GM12878 (cell line): ENCODE measurements around the gene PDE7B. TPM values are rescaled to one million over a fixed set of nuclear protein-coding genes. Genes with fewer than 3 reads are reported as not detected.

ENCODE experiments used
- ATAC-seq: fragments of 200-7000 bp; cut with Tn5 transposase; 3 replicates; pipeline ENCODE4 v1.9.1; 2020; ENCODE audit warnings: mild to moderate bottlenecking, moderate library complexity
- BruUV-seq: library from RNA; stranded (reverse); fragments of 400-500 nt; replicated peaks from 2 replicates; lab custom pipeline; 2021; lab: Mats Ljungman, UMichigan
- CTCF ChIA-PET: fragments of 300-600 bp; sonication (Branson Sonifier 250); formaldehyde crosslinking; extraction: SDS; loops from one replicate; lab custom pipeline; 2021; ENCODE audit warnings: inconsistent platforms; lab: Yijun Ruan, JAX
- POLR2A ChIA-PET: fragments of 350-600 bp; formaldehyde crosslinking; extraction: SDS; loops from one replicate; lab custom pipeline; 2021; ENCODE audit warnings: inconsistent platforms; lab: Charles Lee
- RAD21 ChIA-PET: fragments of 300-600 bp; sonication (Branson Sonifier 250); formaldehyde crosslinking; loops from one replicate; lab custom pipeline; 2023; ENCODE audit warnings: antibody characterized with exemption; ENCODE audit not compliant: unreplicated experiment; lab: Charles Lee
- SMC1A ChIA-PET: fragments of 300-600 bp; sonication (Branson Sonifier 250); formaldehyde crosslinking; loops from one replicate; lab custom pipeline; 2023; ENCODE audit not compliant: unreplicated experiment, uncharacterized antibody; lab: Charles Lee
- DNase-seq: peaks from one replicate; pipeline ENCODE4 v3.0.0-alpha.2; 2011; ENCODE audit warnings: low read depth, low spot score
- FAIRE-seq: peaks from 3 replicates; lab custom pipeline; 2011; peaks lifted over from hg19 to GRCh38; lab: Jason Lieb, UNC
- H2AFZ ChIP-seq: 2 replicates; pipeline ENCODE4 v1.6.0; 2011; ENCODE audit warnings: low read depth, low read length, control low read depth; ENCODE audit not compliant: control insufficient read depth
- H3K27ac ChIP-seq: 2 replicates; pipeline ENCODE4 v1.5.1; 2011; ENCODE audit warnings: control low read depth; ENCODE audit not compliant: control insufficient read depth, insufficient read depth
- H3K27me3 ChIP-seq, 2 experiments: replicated peaks in 1 of 2; 2 replicates each; pipeline versions ENCODE4 v1.6.0 to v1.6.1; 2011; ENCODE audit warnings: low read length in 1 of 2; ENCODE audit not compliant: control insufficient read depth in 2 of 2, insufficient read depth in 2 of 2
- H3K36me3 ChIP-seq, 2 experiments: 2 replicates each; pipeline ENCODE4 v1.5.1; 2011; ENCODE audit warnings: low read length in 1 of 2; ENCODE audit not compliant: control insufficient read depth in 2 of 2, insufficient read depth in 2 of 2
- H3K4me1 ChIP-seq: 2 replicates; pipeline ENCODE4 v1.6.1; 2011; ENCODE audit warnings: mild to moderate bottlenecking, low read length, moderate library complexity, mixed read lengths; ENCODE audit not compliant: control insufficient read depth, insufficient read depth
- H3K4me2 ChIP-seq: 2 replicates; pipeline ENCODE4 v1.6.0; 2011; ENCODE audit warnings: control low read depth; ENCODE audit not compliant: control insufficient read depth, insufficient read depth
- H3K4me3 ChIP-seq: fragments of 200-600 bp; sonication (generic); 2 replicates; pipeline ENCODE4 v1.5.1; 2016
- H3K79me2 ChIP-seq: 2 replicates; pipeline ENCODE4 v1.6.0; 2011; ENCODE audit warnings: low read length; ENCODE audit not compliant: control insufficient read depth, insufficient read depth
- H3K9ac ChIP-seq: 2 replicates; pipeline ENCODE4 v1.8.0; 2011; ENCODE audit warnings: low read length, control low read depth, mixed read lengths; ENCODE audit not compliant: control insufficient read depth, insufficient read depth
- H3K9me3 ChIP-seq: replicated peaks from 3 replicates; pipeline ENCODE4 v1.5.1; 2011; ENCODE audit warnings: mild to moderate bottlenecking, low read length; ENCODE audit not compliant: control insufficient read depth, insufficient read depth
- H4K20me1 ChIP-seq: 2 replicates; pipeline ENCODE4 v1.6.0; 2011; ENCODE audit not compliant: control insufficient read depth, insufficient read depth
- CHD4 ChIP-seq: fragments of 200-600 bp; sonication (generic); IDR thresholded peaks from 2 replicates; pipeline ENCODE4 v1.6.1; 2016; ENCODE audit warnings: mild to moderate bottlenecking
- ELK1 ChIP-seq: IDR thresholded peaks from 2 replicates; pipeline ENCODE4 v1.6.1; 2012; ENCODE audit warnings: low read depth, low read length, improper control_type of control experiment
- ETV6 ChIP-seq, 2 experiments: fragments of 450-650 bp in 1 of 2; IDR thresholded peaks in 1 of 2; conservative IDR thresholded peaks in 1 of 2; 2 replicates each; pipeline ENCODE4 v1.6.1; 2014; ENCODE audit warnings: antibody characterized with exemption in 1 of 2, borderline replicate concordance in 1 of 2, low read depth in 1 of 2, mild to moderate bottlenecking in 1 of 2, moderate library complexity in 1 of 2
- EZH2 ChIP-seq: IDR thresholded peaks from 2 replicates; pipeline ENCODE4 v1.6.1; 2012; ENCODE audit warnings: low read depth, mild to moderate bottlenecking, control low read depth, inconsistent platforms, low read length, borderline replicate concordance; ENCODE audit not compliant: control insufficient read depth
- LARP7 ChIP-seq: fragments of 450-650 bp; IDR thresholded peaks from 2 replicates; pipeline ENCODE4 v1.6.1; 2017; ENCODE audit warnings: mild to moderate bottlenecking
- MYB ChIP-seq: fragments of 150-350 bp; IDR thresholded peaks from 2 replicates; pipeline ENCODE4 v1.6.1; 2014; ENCODE audit warnings: mild to moderate bottlenecking, low read depth, low read length, borderline replicate concordance
- PAX8 ChIP-seq: fragments of 450-650 bp; IDR thresholded peaks from 2 replicates; pipeline ENCODE4 v1.6.1; 2017; ENCODE audit warnings: mild to moderate bottlenecking, moderate library complexity
- SMAD1 ChIP-seq: fragments of 450-650 bp; IDR thresholded peaks from 2 replicates; pipeline ENCODE4 v1.6.1; 2018; ENCODE audit warnings: mild to moderate bottlenecking, low read depth; ENCODE audit not compliant: partially characterized antibody
- SREBF1 ChIP-seq: IDR thresholded peaks from 2 replicates; pipeline ENCODE4 v1.6.1; 2012; ENCODE audit warnings: mild to moderate bottlenecking, low read length
- STAT1 ChIP-seq: fragments of 450-650 bp; conservative IDR thresholded peaks from 2 replicates; pipeline ENCODE4 v1.6.1; 2014; ENCODE audit warnings: antibody characterized with exemption, mild to moderate bottlenecking
- SUZ12 ChIP-seq: fragments of 200-600 bp; sonication (generic); IDR thresholded peaks from one replicate; pipeline ENCODE4 v1.6.1; 2018; ENCODE audit warnings: antibody characterized with exemption, mild to moderate bottlenecking; ENCODE audit not compliant: unreplicated experiment
- TCF3 ChIP-seq: IDR thresholded peaks from 2 replicates; pipeline ENCODE4 v1.6.1; 2012; ENCODE audit warnings: low read depth, mild to moderate bottlenecking, low read length, borderline replicate concordance; ENCODE audit not compliant: insufficient read depth
- WRNIP1 ChIP-seq: IDR thresholded peaks from 2 replicates; pipeline ENCODE4 v1.6.1; 2011; ENCODE audit warnings: low read depth, low read length, improper control_type of control experiment, borderline replicate concordance
- ZNF207 ChIP-seq: fragments of 450-650 bp; IDR thresholded peaks from 2 replicates; pipeline ENCODE4 v1.6.1; 2014; ENCODE audit warnings: antibody characterized with exemption, mild to moderate bottlenecking, borderline replicate concordance
- ZNF274 ChIP-seq: IDR thresholded peaks from one replicate; pipeline ENCODE4 v1.8.0; 2011; ENCODE audit not compliant: insufficient read length, insufficient read depth
- WGBS: methylation state at CpG from one replicate; pipeline ENCODE4 v1.1.6; 2016; ENCODE audit warnings: low lambda C conversion rate; ENCODE audit not compliant: insufficient replicate concordance, insufficient coverage; ENCODE audit errors: missing lambda C conversion rate; 5-methylcytosine and 5-hydroxymethylcytosine counted together
- in situ Hi-C: fragments of 300-500 bp; cut with MboI; formaldehyde crosslinking; loops from 9 replicates; pipeline ENCODE4 v1.14.3; 2018; ENCODE audit warnings: mixed read lengths
- intact Hi-C: fragments of 100-400 bp; cut with micrococcal nuclease; formaldehyde crosslinking; loops from one replicate; pipeline ENCODE4 v1.14.2; 2022; ENCODE audit not compliant: unreplicated experiment
- polyA plus RNA-seq, 11 experiments: library from polyadenylated mRNA; depleted of rRNA in 4 of 11; unstranded in 6 of 11; stranded (reverse) in 5 of 11; fragments of >200 nt; fragmentation: Nextera tagmentation in 4 of 11; fragmentation: Illumina TruSeq in 1 of 11; extraction: Ambion mirVana in 4 of 11; extraction: Trizol in 1 of 11; gene quantifications; 1 replicate in 1 of 11; 2 replicates in 10 of 11; pipeline versions ENCODE4 v1.2.1 to v1.2.3, GENCODE V29; 2011 to 2016; ENCODE audit warnings: inconsistent platforms in 2 of 11, missing spikeins in 2 of 11, low read depth in 1 of 11
- total RNA-seq, 4 experiments: library from RNA; depleted of rRNA in 3 of 4; stranded (reverse); fragments of >200 nt in 3 of 4; fragmentation: Illumina TruSeq in 1 of 4; extraction: Trizol in 1 of 4; gene quantifications; 2 replicates each; pipeline versions ENCODE4 v1.2.1 to v1.2.3, GENCODE V29; 2013 to 2021

Gene PDE7B
- total and polyA plus RNA-seq, 10 of the 15 experiments (the other 5 are each of a cell fraction or from before 2014, with no cell fraction given), result not detected

- Histone ChIP-seq H3K27ac (no peak overlapping the region), H3K79me2 (no peaks in the 10 kb centered on the region), H3K4me3 (no peak overlapping the region), H3K9me3 (no peaks in the 10 kb centered on the region), H3K4me2 (no peak overlapping the region), H3K36me3 (no peaks in the 10 kb centered on the region), H3K9ac (no peak overlapping the region), H2AFZ (no peak overlapping the region), H3K27me3 (no peaks in the 10 kb centered on the region; a peak in 1 of 4 replicates), H4K20me1 (no peaks in the 10 kb centered on the region), H3K4me1 (no peaks in the 10 kb centered on the region)
- WGBS, result 0% methylated on average over 2 of the region's 2 CpGs
- intact Hi-C loops, result loop anchor here (2.0 kb wide), 1 partner anchor 313 kb away; no protein-coding TSS in a partner anchor
- in situ Hi-C loops, result loop anchor here (5.0 kb wide), 1 partner anchor 376 kb away; no protein-coding TSS in a partner anchor
- CTCF ChIA-PET, result interaction anchor here (0.9 to 6.8 kb wide), 4 partner anchors 313 to 407 kb away, joined by 3 to 84 read pairs (median 8); no protein-coding TSS in a partner anchor
- SMC1A ChIA-PET, result interaction anchor here (0.6 kb wide), 1 partner anchor 331 kb away, joined by 3 read pairs; no protein-coding TSS in a partner anchor
- no TSS peak for BruUV-seq
- TF ChIP-seq TCF3 (no peak), PAX8 (no peak), SUZ12 (no peak), SMAD1 (no peak), EZH2 (no peak), CHD4 (no peak), SREBF1 (no peak), WRNIP1 (no peak), STAT1 (no peak), LARP7 (no peak), ETV6 (conservative IDR thresholded peaks at IDR 0.05 in 1 of 2, IDR thresholded peaks at IDR 0.05 in 1 of 2; ENCODE audit: borderline replicate concordance in 1 of 2, low read depth in 1 of 2) (no peak), MYB (no peak), ELK1 (no peak), ZNF207 (no peak), ZNF274 (no peak)
- ATAC-seq (no peak), DNase-seq (no peak), FAIRE-seq (no peak)
- RAD21 ChIA-PET, result no interaction called here
- POLR2A ChIA-PET, result no interaction called here
Measured at GRCh38 chr6:135913785-135914184, 62.3 kb downstream of the PDE7B start.
